Middle frontal gyrus (tissue), 1 donor: ENCODE data around the gene CNN2.

Source experiments
- DNase-seq: peaks from one replicate; pipeline ENCODE4 v3.0.0-alpha.2; 2015; ENCODE audit warnings: low spot score; ENCODE audit errors: extremely low spot score

The CNN2 gene

DNA sequence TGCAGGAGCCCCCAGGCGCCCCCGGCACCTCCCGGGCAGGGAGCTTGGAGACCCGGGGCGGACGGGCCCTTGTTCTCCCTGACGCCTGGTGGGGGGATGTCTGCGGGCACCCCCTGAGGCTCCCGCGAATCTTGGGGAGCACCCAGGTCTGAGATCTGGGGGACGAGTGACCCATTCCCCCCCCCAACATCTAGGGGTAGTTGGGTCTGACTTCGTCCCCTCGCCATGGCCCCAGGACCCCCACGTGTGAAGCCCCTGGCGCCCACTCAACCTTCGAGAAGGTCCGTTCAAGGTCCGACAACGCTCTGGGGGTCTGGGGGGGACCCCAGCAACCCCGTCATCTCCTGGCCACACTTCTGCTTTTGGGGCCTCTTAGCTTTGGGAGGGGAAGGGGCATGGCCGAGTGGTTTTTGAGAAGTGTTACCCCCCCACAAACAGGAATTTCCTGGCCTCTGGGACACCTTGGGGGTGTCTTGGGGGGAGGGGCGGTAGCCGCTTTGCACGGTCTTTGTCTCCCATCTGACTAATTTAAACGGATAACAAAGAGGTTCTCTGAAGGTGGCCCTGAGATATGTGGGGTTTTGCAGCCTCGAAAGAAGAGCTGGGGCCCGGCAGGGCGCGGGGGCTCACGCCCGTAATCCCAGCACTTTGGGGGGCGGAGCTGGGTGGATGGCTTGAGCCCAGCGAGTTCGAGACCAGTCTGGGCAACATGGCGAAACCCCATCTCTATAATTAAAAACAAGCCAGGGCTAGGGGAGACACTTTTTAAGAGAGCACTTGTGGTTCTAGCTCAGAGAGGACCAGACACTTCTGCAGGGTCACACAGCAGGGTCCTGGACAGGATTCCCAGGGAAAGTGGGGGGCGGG lies 608 bp downstream of the CNN2 start:
- no peak for DNase-seq

DNA sequence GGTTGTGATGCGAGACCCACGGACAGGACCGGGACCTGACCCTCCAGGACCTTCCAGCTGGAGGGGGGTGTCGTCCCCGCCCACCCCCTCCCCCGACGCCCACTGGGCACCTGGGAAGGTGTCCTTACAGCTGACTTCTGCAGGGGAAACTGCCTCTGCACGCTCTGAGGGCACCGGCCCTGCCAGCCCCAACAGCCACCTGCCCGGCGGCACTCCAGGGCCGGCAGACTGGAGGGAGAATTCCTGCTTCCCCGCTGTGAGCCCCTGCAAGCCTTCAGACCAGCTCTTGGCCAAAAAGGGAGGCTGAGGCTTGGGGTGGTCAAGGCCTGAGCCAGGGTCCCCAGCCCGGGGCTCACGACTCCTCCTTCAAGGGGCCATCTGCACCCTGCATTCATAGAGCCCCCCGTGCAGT lies 1.2 kb downstream of the CNN2 start:
- DNase-seq, result no peak

GRCh38 chr19:1028062-1028926 lies 1.9 kb downstream of the CNN2 start:
- DNase-seq, result no peak

DNA sequence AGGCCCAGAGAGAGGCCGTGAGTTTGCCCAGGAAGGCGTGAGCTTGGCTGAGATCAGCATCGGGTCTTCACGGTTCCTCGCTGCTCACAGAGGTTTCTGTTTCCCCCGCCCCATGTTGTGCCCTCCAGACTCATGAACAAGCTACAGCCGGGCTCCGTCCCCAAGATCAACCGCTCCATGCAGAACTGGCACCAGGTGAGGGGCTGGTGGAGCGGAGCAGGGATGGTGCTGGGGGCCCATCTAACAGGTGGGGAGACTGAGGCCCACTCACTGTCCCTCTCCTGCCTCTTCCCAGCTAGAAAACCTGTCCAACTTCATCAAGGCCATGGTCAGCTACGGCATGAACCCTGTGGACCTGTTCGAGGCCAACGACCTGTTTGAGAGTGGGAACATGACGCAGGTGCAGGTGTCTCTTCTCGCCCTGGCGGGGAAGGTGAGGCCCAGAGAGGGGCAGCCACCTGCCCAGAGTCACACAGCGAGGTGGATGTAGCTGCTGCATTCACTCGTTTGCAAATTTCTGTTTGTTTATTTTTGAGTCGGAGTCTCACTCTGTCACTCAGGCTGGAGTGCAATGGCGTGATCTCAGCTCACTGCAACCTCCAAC lies 6.0 kb downstream of the CNN2 start:
- DNase-seq, result no peak

GRCh38 chr19:1035998-1036621 lies 9.7 kb downstream of the CNN2 start:
- no peak for DNase-seq

DNA sequence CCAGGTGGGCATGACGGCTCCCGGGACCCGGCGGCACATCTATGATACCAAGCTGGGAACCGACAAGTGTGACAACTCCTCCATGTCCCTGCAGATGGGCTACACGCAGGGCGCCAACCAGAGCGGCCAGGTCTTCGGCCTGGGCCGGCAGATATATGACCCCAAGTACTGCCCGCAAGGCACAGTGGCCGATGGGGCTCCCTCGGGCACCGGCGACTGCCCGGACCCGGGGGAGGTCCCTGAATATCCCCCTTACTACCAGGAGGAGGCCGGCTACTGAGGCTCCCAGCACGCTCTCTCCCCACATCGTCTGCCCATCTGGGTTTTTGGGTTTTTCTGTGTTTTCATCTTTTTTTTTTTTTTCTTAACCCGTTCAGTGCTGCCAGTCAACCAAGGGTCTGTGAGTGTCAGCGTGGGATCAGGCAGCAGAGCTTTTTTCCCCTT lies 11.2 kb downstream of the CNN2 start:
- no peak for DNase-seq

GRCh38 chr19:1038978-1039645 lies 12.7 kb downstream of the CNN2 start:
- no peak for DNase-seq

- DNase-seq, result peak; percentile 85
Measured at GRCh38 chr19:1039646-1040475, 13.5 kb downstream of the CNN2 start, which contains the start of gene ABCA7. Gene ABCA7 (plus strand): TSS chr19:1040107. CDS start chr19:1041362, 1,255 bp downstream.

DNA sequence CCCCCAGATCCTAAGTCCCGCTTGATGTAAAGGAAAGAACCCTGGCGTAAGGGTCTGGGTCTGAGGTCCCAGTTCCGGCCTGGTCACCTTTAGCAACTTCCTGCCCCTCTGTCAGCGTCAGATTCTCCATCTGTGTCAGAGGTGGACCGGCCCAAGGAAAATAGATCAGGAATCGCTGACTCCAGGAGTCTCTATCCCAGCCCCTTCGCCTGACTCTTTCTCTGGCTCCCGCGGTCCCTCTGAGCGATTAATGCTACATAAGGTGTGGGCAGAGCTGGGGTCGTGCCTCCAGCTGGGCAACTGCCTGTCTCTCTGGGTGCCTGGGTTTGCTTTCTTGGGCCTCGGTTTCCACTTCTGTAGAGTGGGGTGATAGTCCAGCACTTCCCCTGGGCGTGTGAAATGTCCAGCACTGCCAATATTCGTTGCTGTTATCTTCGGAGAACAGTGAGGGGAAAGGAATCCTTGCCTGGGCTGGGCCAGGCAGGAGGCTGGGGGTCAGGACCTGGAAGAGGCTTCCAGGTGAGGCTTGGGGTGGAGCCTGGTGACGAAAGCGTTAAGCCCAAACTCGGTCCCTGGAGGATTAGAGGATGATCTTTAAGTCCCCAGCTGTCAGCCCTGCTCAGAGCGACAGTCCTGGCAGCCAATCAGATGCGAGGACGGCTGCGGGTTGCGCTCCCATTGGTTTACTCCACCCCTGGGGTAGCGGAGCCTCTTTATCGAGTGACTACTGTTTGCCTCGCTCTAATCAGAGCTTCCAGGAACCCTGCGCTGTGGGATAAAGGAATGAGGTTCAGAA lies 14.3 kb downstream of the CNN2 start:
- peak; percentile 79 for DNase-seq

DNA sequence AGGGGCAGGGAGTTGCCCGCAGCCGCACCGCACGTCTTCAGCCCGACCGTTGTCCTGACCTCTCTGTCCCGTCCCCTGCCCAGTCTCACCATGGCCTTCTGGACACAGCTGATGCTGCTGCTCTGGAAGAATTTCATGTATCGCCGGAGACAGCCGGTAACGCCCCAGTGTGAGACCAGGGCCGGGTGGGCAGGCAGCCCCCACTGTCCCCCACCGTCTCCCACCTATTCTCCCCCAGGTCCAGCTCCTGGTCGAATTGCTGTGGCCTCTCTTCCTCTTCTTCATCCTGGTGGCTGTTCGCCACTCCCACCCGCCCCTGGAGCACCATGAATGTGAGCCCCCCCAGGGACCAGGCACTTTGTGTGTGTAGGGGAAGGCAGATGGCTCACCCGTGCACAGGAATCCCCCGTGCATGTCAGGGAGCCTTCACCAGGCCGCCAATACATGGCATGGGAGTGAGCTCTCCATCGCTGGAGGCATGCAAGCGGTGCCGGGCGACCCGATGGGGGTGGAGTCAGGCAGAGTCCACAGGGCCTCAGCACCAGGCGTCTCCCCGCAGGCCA lies 14.9 kb downstream of the CNN2 start:
- no peak for DNase-seq

GRCh38 chr19:1041835-1042685 lies 15.7 kb downstream of the CNN2 start:
- DNase-seq, result no peak

DNA sequence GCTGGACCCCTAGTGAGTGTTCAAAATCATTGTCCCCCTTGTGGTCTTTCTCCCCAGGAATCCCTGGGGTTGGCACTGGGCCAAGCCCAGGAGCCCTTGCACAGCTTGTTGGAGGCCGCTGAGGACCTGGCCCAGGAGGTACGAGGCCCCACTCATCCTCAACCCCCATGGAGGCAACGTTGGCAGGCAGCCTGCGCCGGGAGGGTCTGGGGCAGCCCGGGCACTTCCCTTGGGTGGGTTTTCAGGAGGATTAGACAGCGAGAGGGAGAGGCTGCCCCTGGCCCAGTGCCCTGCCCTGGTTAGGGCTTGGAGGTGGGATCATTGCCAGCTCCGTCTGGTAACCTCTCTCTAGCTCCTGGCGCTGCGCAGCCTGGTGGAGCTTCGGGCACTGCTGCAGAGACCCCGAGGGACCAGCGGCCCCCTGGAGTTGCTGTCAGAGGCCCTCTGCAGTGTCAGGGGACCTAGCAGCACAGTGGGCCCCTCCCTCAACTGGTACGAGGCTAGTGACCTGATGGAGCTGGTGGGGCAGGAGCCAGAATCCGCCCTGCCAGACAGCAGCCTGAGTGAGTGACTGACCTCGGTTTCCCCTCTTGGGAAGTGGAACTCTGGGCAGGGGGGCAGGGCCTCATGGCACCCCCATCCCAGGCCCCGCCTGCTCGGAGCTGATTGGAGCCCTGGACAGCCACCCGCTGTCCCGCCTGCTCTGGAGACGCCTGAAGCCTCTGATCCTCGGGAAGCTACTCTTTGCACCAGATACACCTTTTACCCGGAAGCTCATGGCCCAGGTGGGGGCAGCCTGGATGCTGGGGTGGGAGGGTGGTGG lies 16.5 kb downstream of the CNN2 start:
- DNase-seq, result no peak

GRCh38 chr19:1045247-1045603 lies 18.8 kb downstream of the CNN2 start:
- no peak for DNase-seq

DNA sequence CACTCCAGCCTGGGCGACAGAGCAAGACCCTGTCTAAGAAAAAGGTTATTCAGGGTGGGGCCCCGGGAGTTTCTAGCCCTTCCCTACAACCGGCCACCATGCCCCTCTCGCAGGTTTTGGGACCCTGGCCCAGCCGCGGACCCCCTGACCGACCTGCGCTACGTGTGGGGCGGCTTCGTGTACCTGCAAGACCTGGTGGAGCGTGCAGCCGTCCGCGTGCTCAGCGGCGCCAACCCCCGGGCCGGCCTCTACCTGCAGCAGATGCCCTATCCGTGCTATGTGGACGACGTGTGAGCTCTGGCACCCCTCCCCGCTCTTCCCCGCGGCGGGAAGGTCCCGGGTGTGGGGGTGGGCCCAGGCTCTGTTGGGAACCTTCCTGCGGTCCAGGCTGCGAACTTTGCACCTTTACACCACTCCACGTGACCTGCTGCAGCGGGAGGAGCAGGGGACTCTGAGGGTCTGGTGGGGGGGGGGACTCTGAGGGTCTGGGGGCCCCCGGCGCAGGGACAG lies 19.8 kb downstream of the CNN2 start:
- DNase-seq, result no peak

DNA sequence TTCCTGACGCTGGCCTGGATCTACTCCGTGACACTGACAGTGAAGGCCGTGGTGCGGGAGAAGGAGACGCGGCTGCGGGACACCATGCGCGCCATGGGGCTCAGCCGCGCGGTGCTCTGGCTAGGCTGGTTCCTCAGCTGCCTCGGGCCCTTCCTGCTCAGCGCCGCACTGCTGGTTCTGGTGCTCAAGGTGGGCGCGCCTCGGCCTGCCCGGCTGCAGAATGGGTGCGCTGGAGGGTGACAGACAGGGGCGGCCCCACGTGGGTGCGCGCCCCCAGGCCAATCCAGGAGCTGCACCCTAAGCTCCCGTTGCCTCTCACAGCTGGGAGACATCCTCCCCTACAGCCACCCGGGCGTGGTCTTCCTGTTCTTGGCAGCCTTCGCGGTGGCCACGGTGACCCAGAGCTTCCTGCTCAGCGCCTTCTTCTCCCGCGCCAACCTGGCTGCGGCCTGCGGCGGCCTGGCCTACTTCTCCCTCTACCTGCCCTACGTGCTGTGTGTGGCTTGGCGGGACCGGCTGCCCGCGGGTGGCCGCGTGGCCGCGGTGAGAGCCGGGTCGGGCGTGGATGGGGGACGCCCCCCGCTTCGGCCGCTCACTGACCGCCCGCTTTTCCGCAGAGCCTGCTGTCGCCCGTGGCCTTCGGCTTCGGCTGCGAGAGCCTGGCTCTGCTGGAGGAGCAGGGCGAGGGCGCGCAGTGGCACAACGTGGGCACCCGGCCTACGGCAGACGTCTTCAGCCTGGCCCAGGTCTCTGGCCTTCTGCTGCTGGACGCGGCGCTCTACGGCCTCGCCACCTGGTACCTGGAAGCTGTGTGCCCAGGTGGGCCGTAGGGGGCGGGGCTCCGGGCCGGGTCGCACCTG lies 20.7 kb downstream of the CNN2 start:
- no peak for DNase-seq

GRCh38 chr19:1047696-1048147 lies 21.3 kb downstream of the CNN2 start:
- DNase-seq, result no peak
